Tibial nerve (tissue), 4 donors: ENCODE data around the gene LTBP2. TPM values are rescaled to one million over a fixed set of nuclear protein-coding genes. Genes with fewer than 3 reads are reported as not detected.
"Not testable (repeated sequence)": the region's sequence is repeated elsewhere in the genome, so short reads cannot be mapped to it uniquely, and the experiment has no call there.

Experiments
- DNase-seq, 2 donors: peaks; one replicate each; pipeline ENCODE4 v3.0.0-alpha.2; 2019; ENCODE audit warnings: low spot score in 2 of 2
- H3K27ac ChIP-seq, 4 donors: fragments of 200-600 bp; sonication (generic) in 3 of 4; one replicate each; pipeline ENCODE4 v1.5.1; 2017 to 2019; ENCODE audit warnings: mild to moderate bottlenecking in 1 of 4
- H3K27me3 ChIP-seq, 2 donors: fragments of 200-600 bp; sonication (generic) in 1 of 2; one replicate each; pipeline versions ENCODE4 v1.5.1 to v1.6.0; 2017 to 2019
- H3K36me3 ChIP-seq, 3 donors: fragments of 200-600 bp; sonication (generic); one replicate each; pipeline ENCODE4 v1.5.1; 2018 to 2019
- H3K4me1 ChIP-seq, 4 donors: fragments of 200-600 bp; sonication (generic) in 3 of 4; one replicate each; pipeline ENCODE4 v1.5.1; 2017 to 2019
- H3K4me3 ChIP-seq, 4 donors: fragments of 200-600 bp; sonication (generic) in 3 of 4; one replicate each; pipeline ENCODE4 v1.5.1; 2017 to 2019; ENCODE audit warnings: mild to moderate bottlenecking in 1 of 4, moderate library complexity in 1 of 4
- H3K9me3 ChIP-seq, 4 donors: fragments of 200-600 bp; sonication (generic) in 3 of 4; one replicate each; pipeline ENCODE4 v1.5.1; 2017 to 2019
- EP300 ChIP-seq, 2 donors: sonication (generic); formaldehyde crosslinking; IDR thresholded peaks; one replicate each; pipeline ENCODE4 v1.6.1; 2017; ENCODE audit warnings: antibody characterized with exemption in 2 of 2, mild to moderate bottlenecking in 1 of 2
- POLR2A ChIP-seq, 2 donors: fragments of 450-650 bp; IDR thresholded peaks; one replicate each; pipeline ENCODE4 v1.6.1; 2017; ENCODE audit warnings: antibody characterized with exemption in 2 of 2, mild to moderate bottlenecking in 2 of 2, moderate library complexity in 2 of 2
- WGBS, 2 donors: methylation state at CpG; one replicate each; pipeline ENCODE4 v1.1.5; 2018; 5-methylcytosine and 5-hydroxymethylcytosine counted together
- total RNA-seq, 4 donors: library from RNA; depleted of rRNA; stranded (reverse); fragments of >200 nt; gene quantifications; one replicate each; pipeline ENCODE4 v1.1.0, GENCODE V29; 2016
- TF ChIP-seq, protein P1 (sequence below), 5 experiments: fragments of 200-600 bp in 3 of 5; fragments of 450-650 bp in 2 of 5; sonication (generic) in 3 of 5; IDR thresholded peaks; one replicate each; pipeline ENCODE4 v1.5.1; 2016 to 2019; ENCODE audit warnings: antibody characterized with exemption in 5 of 5, mild to moderate bottlenecking in 3 of 5, moderate library complexity in 2 of 5

The LTBP2 gene
- total RNA-seq, 4 donors from 2014 or later, result 67.1 to 276 (median 134) TPM

DNA sequence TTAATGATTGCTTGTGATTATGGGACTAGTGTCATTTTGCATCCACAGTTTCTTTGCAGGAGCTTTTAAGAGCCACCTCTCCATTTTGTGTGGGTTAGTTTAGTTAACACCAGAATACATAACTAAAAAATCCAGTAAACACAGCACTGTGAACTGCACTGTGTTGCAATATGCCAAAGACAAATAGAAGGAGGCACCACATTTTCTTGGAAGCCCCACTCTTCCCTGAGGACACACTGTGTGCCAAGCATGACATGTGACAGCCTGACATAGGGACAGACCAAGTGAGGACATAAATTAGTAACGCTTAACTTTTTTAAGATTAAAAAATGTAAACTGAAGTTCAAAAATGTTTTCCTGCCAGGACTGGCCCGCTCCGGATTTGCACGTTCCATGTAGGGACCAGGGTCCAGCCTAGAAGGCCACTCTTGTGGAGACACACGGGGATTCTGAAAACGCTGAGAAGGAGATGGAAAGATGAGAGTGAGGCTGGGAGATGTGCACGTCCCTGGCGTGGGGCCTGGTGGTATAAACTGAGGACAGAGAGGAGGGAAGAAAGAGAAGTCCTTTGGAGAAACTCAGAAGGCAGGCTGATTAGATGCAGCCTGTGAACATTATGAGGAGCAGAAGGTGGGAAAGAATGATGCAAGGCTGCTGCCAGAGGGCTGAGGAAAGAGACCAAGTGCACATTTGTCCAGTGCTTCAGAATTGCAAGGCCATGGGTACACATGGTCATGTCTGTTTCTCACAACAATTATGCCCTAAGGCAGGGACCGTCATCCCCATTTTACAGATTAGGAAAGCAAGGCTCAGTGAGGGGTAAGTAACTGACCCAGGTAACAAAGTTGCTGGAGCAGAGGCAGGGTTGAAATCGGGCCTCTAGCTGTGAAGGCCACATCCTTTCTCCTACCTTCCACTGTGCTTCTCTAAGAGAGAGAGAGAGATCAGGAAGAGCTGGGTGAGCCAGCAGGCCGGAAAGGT, 73.3 kb downstream of the LTBP2 start:
- H3K27me3 ChIP-seq, result no peaks in the 10 kb centered on the region
- no peaks in the 10 kb centered on the region for H3K9me3 ChIP-seq
- H3K36me3 ChIP-seq, result peaks cover 0 to 27% (median 0%) of the 10 kb centered on the region in 3 donors
- no peak overlapping the region for H3K27ac ChIP-seq
- TF ChIP-seq POLR2A (IDR thresholded peaks at IDR 0.05) (no peak), EP300 (IDR thresholded peaks at IDR 0.05) (no peak)
- TF ChIP-seq, protein P1, sequence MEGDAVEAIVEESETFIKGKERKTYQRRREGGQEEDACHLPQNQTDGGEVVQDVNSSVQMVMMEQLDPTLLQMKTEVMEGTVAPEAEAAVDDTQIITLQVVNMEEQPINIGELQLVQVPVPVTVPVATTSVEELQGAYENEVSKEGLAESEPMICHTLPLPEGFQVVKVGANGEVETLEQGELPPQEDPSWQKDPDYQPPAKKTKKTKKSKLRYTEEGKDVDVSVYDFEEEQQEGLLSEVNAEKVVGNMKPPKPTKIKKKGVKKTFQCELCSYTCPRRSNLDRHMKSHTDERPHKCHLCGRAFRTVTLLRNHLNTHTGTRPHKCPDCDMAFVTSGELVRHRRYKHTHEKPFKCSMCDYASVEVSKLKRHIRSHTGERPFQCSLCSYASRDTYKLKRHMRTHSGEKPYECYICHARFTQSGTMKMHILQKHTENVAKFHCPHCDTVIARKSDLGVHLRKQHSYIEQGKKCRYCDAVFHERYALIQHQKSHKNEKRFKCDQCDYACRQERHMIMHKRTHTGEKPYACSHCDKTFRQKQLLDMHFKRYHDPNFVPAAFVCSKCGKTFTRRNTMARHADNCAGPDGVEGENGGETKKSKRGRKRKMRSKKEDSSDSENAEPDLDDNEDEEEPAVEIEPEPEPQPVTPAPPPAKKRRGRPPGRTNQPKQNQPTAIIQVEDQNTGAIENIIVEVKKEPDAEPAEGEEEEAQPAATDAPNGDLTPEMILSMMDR (IDR thresholded peaks at IDR 0.05), result no peak
- no peak for DNase-seq
- H3K4me1 ChIP-seq, result no peaks in the 10 kb centered on the region
- H3K4me3 ChIP-seq, result no peak overlapping the region
- WGBS, 2 donors, result 84 to 90% methylated on average over 11 of the region's 11 CpGs

DNA sequence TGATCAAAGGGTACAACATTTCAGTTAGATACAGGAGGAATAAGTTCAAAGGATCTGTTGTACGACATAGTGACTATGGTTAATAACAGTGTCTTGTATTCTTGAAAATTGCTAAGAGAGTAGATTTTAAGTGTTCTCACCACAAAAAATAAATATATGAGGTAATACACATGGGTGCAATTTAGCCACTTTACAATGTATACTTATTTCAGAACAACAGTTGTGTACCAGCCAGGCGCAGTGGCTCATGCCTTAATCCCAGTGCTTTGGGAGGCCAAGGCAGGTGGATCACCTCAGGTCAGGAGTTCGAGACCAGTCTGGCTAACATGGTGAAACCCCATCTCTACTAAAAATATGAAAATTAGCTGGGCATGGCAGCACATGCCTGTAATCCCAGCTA, 75.7 kb downstream of the LTBP2 start:
- H3K4me1 ChIP-seq, DNase-seq, H3K4me3 ChIP-seq, H3K27ac ChIP-seq, H3K9me3 ChIP-seq, H3K27me3 ChIP-seq: not testable (repeated sequence)
- WGBS, 2 donors, result 83% methylated on average over 3 of the region's 3 CpGs
- H3K36me3 ChIP-seq, result peaks cover 0 to 27% (median 0%) of the 10 kb centered on the region in 3 donors

DNA sequence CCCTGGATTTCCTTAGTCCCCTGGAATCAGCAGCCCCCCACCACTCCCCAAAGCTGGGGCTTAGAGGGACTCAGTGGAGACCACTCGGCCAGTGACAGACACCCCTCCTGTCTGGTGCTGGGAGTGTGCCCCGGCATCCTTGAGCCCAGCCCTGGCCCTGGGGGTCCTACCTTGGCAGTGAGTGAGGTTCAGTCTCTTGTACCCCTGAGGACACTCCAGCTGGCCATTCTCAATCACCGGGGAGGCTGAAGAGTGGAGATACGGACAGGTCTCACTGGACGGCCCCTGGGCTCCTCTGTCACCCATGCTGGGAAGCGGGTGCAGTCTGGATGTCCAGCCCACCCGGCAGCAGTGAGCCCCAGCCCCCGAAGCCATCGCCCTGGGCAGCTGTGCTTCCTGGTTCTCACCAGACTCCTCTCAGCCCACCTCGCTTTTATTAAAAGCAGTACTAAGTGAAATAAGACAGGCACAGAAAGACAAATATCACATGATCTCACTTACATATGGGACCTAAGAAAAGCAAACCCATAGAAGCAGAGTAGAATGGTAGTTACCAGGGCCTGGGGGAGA, 76.2 kb downstream of the LTBP2 start:
- H3K27me3 ChIP-seq, result no peaks in the 10 kb centered on the region
- no peak overlapping the region for H3K27ac ChIP-seq
- no peak overlapping the region for H3K4me3 ChIP-seq
- H3K9me3 ChIP-seq, result no peaks in the 10 kb centered on the region
- WGBS, 2 donors, result 71% methylated on average over 10 of the region's 10 CpGs
- peaks cover 0 to 12% (median 3%) of the 10 kb centered on the region in 4 donors for H3K4me1 ChIP-seq
- peaks cover 0 to 30% (median 0%) of the 10 kb centered on the region in 3 donors for H3K36me3 ChIP-seq
- TF ChIP-seq POLR2A (IDR thresholded peaks at IDR 0.05) (no peak), EP300 (IDR thresholded peaks at IDR 0.05) (no peak)
- TF ChIP-seq, protein P1 (IDR thresholded peaks at IDR 0.05), result no peak
- no peak for DNase-seq

DNA sequence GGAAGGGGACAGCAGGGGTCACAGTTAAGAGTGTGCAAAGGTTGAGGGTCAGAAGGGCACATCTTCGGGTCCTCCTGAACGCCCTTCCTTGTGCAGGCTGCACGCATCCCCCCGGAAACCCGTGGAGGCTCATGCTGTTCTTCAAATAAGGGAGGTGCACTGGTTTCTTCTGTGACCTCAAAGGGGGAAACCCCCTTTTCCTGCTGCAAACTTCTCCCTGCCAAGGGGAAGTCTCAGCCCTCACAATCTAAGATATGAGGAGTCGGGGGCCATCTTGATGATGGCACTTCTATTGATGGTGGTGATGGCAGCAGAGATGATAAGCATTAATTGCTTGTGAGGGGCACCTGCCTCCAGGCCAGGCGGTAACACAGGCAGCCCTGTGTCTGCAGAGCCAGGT, 78.5 kb downstream of the LTBP2 start:
- Histone ChIP-seq H3K4me3 (no peak overlapping the region), H3K4me1 (peaks cover 0 to 12% (median 3%) of the 10 kb centered on the region in 4 donors), H3K27me3 (no peaks in the 10 kb centered on the region), H3K27ac (no peak overlapping the region), H3K9me3 (no peaks in the 10 kb centered on the region), H3K36me3 (peaks cover 0 to 22% (median 0%) of the 10 kb centered on the region in 3 donors)
- WGBS, 2 donors, result 69 to 73% methylated on average over 7 of the region's 7 CpGs
- no peak for TF ChIP-seq POLR2A (IDR thresholded peaks at IDR 0.05)
- TF ChIP-seq EP300 (IDR thresholded peaks at IDR 0.05), result no peak
- TF ChIP-seq, protein P1 (IDR thresholded peaks at IDR 0.05), result no peak
- DNase-seq, result no peak

DNA sequence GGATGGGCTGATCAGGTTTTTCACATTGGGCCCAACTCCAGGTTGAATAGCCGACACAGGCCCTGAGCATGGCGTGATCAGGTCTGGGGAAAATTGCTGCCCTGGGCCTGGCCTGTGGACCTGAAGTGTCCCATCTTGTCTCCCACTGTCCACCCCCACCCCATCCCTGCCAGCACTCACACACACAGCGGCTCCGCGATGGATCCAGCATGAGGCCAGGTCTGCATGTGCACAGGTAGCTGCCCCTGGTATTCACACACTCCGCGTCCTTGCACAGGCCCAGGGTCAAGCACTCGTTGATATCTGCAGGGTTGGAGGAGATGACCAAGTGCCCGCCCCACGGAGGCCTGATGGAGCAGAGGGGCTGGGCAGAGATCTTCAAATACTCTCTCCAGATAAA, 79.8 kb downstream of the LTBP2 start:
- Histone ChIP-seq H3K27ac (peak overlapping the region in 1 of 4 donors; percentile 43), H3K27me3 (no peaks in the 10 kb centered on the region), H3K4me1 (peaks cover 0 to 18% (median 3%) of the 10 kb centered on the region in 4 donors), H3K36me3 (peaks cover 0 to 21% (median 0%) of the 10 kb centered on the region in 3 donors), H3K9me3 (no peaks in the 10 kb centered on the region), H3K4me3 (no peak overlapping the region)
- DNase-seq, result no peak
- WGBS, 2 donors, result 90 to 91% methylated on average over 9 to 10 of the region's 10 CpGs
- no peak for TF ChIP-seq EP300 (IDR thresholded peaks at IDR 0.05)
- TF ChIP-seq, protein P1 (IDR thresholded peaks at IDR 0.05), result no peak
- no peak for TF ChIP-seq POLR2A (IDR thresholded peaks at IDR 0.05)
